ENCODE measurements around the gene UBQLNL. TPM values are rescaled to one million over a fixed set of nuclear protein-coding genes. Genes with fewer than 3 reads are reported as not detected.

The UBQLNL gene
- total RNA-seq, 1 experiment from 2014 or later = not detected

- H3K27me3 ChIP-seq (replicated peaks; ENCODE audit: insufficient read depth, low read depth, low read length, poor library complexity) = no peaks in the 10 kb centered on the region
- intact Hi-C loops (cut with micrococcal nuclease; ENCODE audit: unreplicated experiment) = no loop called here
- CTCF ChIA-PET = no interaction called here
- H3K36me3 ChIP-seq (ENCODE audit: insufficient read depth, low read length, poor library complexity, severe bottlenecking) = no peaks in the 10 kb centered on the region
- no peak overlapping the region for H3K27ac ChIP-seq (ENCODE audit: low read depth, low read length, poor library complexity, severe bottlenecking)
- BruUV-seq (replicated peaks) = no TSS peak
- DNase-seq (ENCODE audit: low spot score) = no peak
- POLR2A ChIA-PET (ENCODE audit: low non-redundant PET) = no interaction called here
- no peaks in the 10 kb centered on the region for H3K9me3 ChIP-seq (ENCODE audit: low read depth, low read length, poor library complexity, severe bottlenecking)
- no peak for TF ChIP-seq EZH2 (IDR thresholded peaks at IDR 0.05; ENCODE audit: borderline replicate concordance, low read depth, low read length, poor library complexity, severe bottlenecking)
- TF ChIP-seq CTCF (conservative IDR thresholded peaks at IDR 0.05; ENCODE audit: low read depth, low read length) = no peak
- H3K4me1 ChIP-seq (ENCODE audit: insufficient read depth, low read length, poor library complexity, severe bottlenecking) = no peaks in the 10 kb centered on the region
- no peak overlapping the region for H3K4me3 ChIP-seq (ENCODE audit: low read depth, low read length, poor library complexity, severe bottlenecking)
Observed at GRCh38 chr11:5473921-5474320, 42.6 kb downstream of the UBQLNL start.

GRCh38 chr11:5467527-5467926 is 49.0 kb downstream of the UBQLNL start:
- POLR2A ChIA-PET (ENCODE audit: low non-redundant PET) = no interaction called here
- Histone ChIP-seq H3K27me3 (replicated peaks; ENCODE audit: insufficient read depth, low read depth, low read length, poor library complexity) (no peaks in the 10 kb centered on the region), H3K4me1 (ENCODE audit: insufficient read depth, low read length, poor library complexity, severe bottlenecking) (no peaks in the 10 kb centered on the region), H3K36me3 (ENCODE audit: insufficient read depth, low read length, poor library complexity, severe bottlenecking) (no peaks in the 10 kb centered on the region), H3K27ac (ENCODE audit: low read depth, low read length, poor library complexity, severe bottlenecking) (no peak overlapping the region), H3K9me3 (ENCODE audit: low read depth, low read length, poor library complexity, severe bottlenecking) (no peaks in the 10 kb centered on the region), H3K4me3 (ENCODE audit: low read depth, low read length, poor library complexity, severe bottlenecking) (no peak overlapping the region)
- intact Hi-C loops (cut with micrococcal nuclease; ENCODE audit: unreplicated experiment) = no loop called here
- BruUV-seq (replicated peaks) = no TSS peak
- TF ChIP-seq EZH2 (IDR thresholded peaks at IDR 0.05; ENCODE audit: borderline replicate concordance, low read depth, low read length, poor library complexity, severe bottlenecking) (no peak), CTCF (conservative IDR thresholded peaks at IDR 0.05; ENCODE audit: low read depth, low read length) (no peak)
- CTCF ChIA-PET = no interaction called here
- DNase-seq (ENCODE audit: low spot score) = no peak

Other genes starting within 250 kb of the UBQLNL start
- not detected in 2 replicates for gene HBE1, start 246.8 kb downstream of the UBQLNL start, total RNA-seq (2021)
- gene OR51B4, start 214.8 kb downstream of the UBQLNL start, total RNA-seq (2021) = not detected in 2 replicates
- gene OR51B2, start 192.4 kb downstream of the UBQLNL start, total RNA-seq (2021) = not detected in 2 replicates
- not detected in 2 replicates for gene OR51B5, start 173.2 kb downstream of the UBQLNL start, total RNA-seq (2021)
- not detected in 2 replicates for gene OR51B6, start 165.2 kb downstream of the UBQLNL start, total RNA-seq (2021)
- gene OR51M1, start 132.9 kb downstream of the UBQLNL start, total RNA-seq (2021) = not detected in 2 replicates
- not detected in 2 replicates for gene OR51Q1, start 94.6 kb downstream of the UBQLNL start, total RNA-seq (2021)
- not detected in 2 replicates for gene OR51I1, start 75.2 kb downstream of the UBQLNL start, total RNA-seq (2021)
- not detected in 2 replicates for gene OR51I2, start 67.4 kb downstream of the UBQLNL start, total RNA-seq (2021)
- gene OR52D1, start 28.0 kb downstream of the UBQLNL start, total RNA-seq (2021) = not detected in 2 replicates
- gene UBQLN3, start 6.7 kb downstream of the UBQLNL start, total RNA-seq (2021) = not detected in 2 replicates
- not detected in 2 replicates for gene OR52H1, start 31.8 kb upstream of the UBQLNL start, total RNA-seq (2021)
- gene OR52B6, start 64.2 kb upstream of the UBQLNL start, total RNA-seq (2021) = not detected in 2 replicates
- gene TRIM6, start 79.9 kb upstream of the UBQLNL start, total RNA-seq (2021) = 0.13 and 0.52 TPM in 2 replicates
- 0.41 and 0.79 TPM in 2 replicates for gene TRIM34, start 108.3 kb upstream of the UBQLNL start, total RNA-seq (2021)
- gene TRIM5, start 168.4 kb upstream of the UBQLNL start, total RNA-seq (2021) = 17.9 and 18.2 TPM in 2 replicates
- not detected in 2 replicates for gene TRIM22, start 173.1 kb upstream of the UBQLNL start, total RNA-seq (2021)
- not detected in 2 replicates for gene OR56B1, start 219.7 kb upstream of the UBQLNL start, total RNA-seq (2021)
- not detected in 2 replicates for gene OR52N4, start 237.5 kb upstream of the UBQLNL start, total RNA-seq (2021)

Measured in A673 (cell line).